ENCODE results near the gene COMMD10. TPM values are rescaled to one million over a fixed set of nuclear protein-coding genes. Genes with fewer than 3 reads are reported as not detected.
A peak's percentile ranks its signal among the peaks of the same experiment; 100 is the strongest.
"Not testable (repeated sequence)": the region's sequence is repeated elsewhere in the genome, so short reads cannot be mapped to it uniquely, and the experiment has no call there.

The COMMD10 gene
- total and polyA plus RNA-seq, 8 donors = 12.8 to 21.8 (median 14.6) TPM

DNA sequence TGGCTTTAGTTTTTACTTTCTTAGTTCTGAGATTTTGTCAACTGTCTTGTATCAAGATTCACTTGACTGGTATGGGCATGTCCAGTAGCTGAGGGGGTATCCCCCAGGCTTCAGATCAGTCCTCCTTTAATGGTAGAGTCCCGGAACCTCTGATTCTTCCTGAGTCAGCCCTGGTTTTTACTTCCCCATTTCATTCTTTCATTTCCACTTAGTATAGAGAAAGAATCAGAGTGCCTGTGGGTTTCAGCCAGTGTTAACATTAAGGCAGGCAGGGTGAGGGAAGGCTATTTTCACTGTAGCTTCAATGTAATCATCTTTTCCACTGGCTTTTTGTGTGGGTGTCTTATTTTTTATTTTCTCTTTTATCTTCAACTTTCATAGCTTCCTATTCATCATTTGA lies 8.3 kb upstream of the COMMD10 start:
- WGBS, 2 donors = 91 to 100% methylated on average over 1 of the region's 1 CpG

GRCh38 chr5:116078199-116078598 lies 6.6 kb upstream of the COMMD10 start:
- H3K27ac ChIP-seq = no peak overlapping the region
- no peaks in the 10 kb centered on the region for H3K27me3 ChIP-seq
- WGBS, 2 donors = 88 to 92% methylated on average over 5 of the region's 5 CpGs
- no peak for FAIRE-seq
- no peaks in the 10 kb centered on the region for H3K36me3 ChIP-seq
- no peak overlapping the region for H3K4me3 ChIP-seq
- no peak for DNase-seq
- TF ChIP-seq, protein P1, sequence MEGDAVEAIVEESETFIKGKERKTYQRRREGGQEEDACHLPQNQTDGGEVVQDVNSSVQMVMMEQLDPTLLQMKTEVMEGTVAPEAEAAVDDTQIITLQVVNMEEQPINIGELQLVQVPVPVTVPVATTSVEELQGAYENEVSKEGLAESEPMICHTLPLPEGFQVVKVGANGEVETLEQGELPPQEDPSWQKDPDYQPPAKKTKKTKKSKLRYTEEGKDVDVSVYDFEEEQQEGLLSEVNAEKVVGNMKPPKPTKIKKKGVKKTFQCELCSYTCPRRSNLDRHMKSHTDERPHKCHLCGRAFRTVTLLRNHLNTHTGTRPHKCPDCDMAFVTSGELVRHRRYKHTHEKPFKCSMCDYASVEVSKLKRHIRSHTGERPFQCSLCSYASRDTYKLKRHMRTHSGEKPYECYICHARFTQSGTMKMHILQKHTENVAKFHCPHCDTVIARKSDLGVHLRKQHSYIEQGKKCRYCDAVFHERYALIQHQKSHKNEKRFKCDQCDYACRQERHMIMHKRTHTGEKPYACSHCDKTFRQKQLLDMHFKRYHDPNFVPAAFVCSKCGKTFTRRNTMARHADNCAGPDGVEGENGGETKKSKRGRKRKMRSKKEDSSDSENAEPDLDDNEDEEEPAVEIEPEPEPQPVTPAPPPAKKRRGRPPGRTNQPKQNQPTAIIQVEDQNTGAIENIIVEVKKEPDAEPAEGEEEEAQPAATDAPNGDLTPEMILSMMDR (IDR thresholded peaks at IDR 0.05) = no peak
- ATAC-seq = no peak
- no peaks in the 10 kb centered on the region for H3K9me3 ChIP-seq
- H3K4me1 ChIP-seq = peaks cover 0 to 1% (median 0%) of the 10 kb centered on the region in 3 donors
- intact Hi-C loops (cut with DNase I) = no loop called here

More for the DNA sequence above, 8.3 kb upstream of the COMMD10 start:
- DNase-seq = no peak
- Histone ChIP-seq H3K27me3 (no peaks in the 10 kb centered on the region), H3K36me3 (no peaks in the 10 kb centered on the region), H3K4me1 (no peaks in the 10 kb centered on the region), H3K27ac (no peak overlapping the region), H3K4me3 (no peak overlapping the region), H3K9me3 (no peaks in the 10 kb centered on the region)
- TF ChIP-seq, protein P1 (IDR thresholded peaks at IDR 0.05) = no peak
- FAIRE-seq = no peak
- peak in 2 of 4 donors; percentile 49 to 66 for ATAC-seq
- intact Hi-C loops (cut with DNase I) = no loop called here

- 7 to 8% methylated on average over 11 of the region's 11 CpGs for WGBS, 2 donors
- FAIRE-seq (no peak), DNase-seq (peak in 2 of 6 donors; percentile 21 to 28), ATAC-seq (peak; percentile 48 to 78 (median 62))
- no peaks in the 10 kb centered on the region for H3K27me3 ChIP-seq
- H3K36me3 ChIP-seq = no peaks in the 10 kb centered on the region
- H3K9me3 ChIP-seq = no peaks in the 10 kb centered on the region
- intact Hi-C loops (cut with DNase I) = no loop called here
- peak overlapping the region in 2 of 4 donors; percentile 84 to 87 for H3K27ac ChIP-seq
- TF ChIP-seq, protein P1 (IDR thresholded peaks at IDR 0.05) = no peak
- peak overlapping the region; percentile 38 to 93 (median 64) for H3K4me3 ChIP-seq
- H3K4me1 ChIP-seq = peaks cover 0 to 11% (median 10%) of the 10 kb centered on the region in 3 donors
These were observed 536 bp upstream of the COMMD10 start for GRCh38 chr5:116084287-116084691.

GRCh38 chr5:116086309-116086708 lies 1.5 kb downstream of the COMMD10 start:
- DNase-seq; H3K9me3 ChIP-seq; intact Hi-C loops (cut with DNase I); H3K36me3 ChIP-seq; H3K27ac ChIP-seq; H3K27me3 ChIP-seq; ATAC-seq; FAIRE-seq: not testable (repeated sequence)
- Histone ChIP-seq H3K4me3 (peak overlapping the region in 2 of 4 donors; percentile 73 to 93), H3K4me1 (peaks cover 0 to 11% (median 10%) of the 10 kb centered on the region in 3 donors)
- WGBS, 2 donors = 97 to 98% methylated on average over 11 of the region's 11 CpGs

GRCh38 chr5:116088062-116088461 lies 3.2 kb downstream of the COMMD10 start:
- DNase-seq (no peak), FAIRE-seq (no peak), ATAC-seq (no peak)
- H3K27me3 ChIP-seq = no peaks in the 10 kb centered on the region
- intact Hi-C loops (cut with DNase I) = no loop called here
- no peak overlapping the region for H3K27ac ChIP-seq
- H3K36me3 ChIP-seq = peaks cover 0 to 7% (median 5%) of the 10 kb centered on the region in 3 donors
- TF ChIP-seq, protein P1 (IDR thresholded peaks at IDR 0.05) = no peak
- H3K4me1 ChIP-seq = peaks cover 0 to 11% (median 10%) of the 10 kb centered on the region in 3 donors
- no peak overlapping the region for H3K4me3 ChIP-seq
- H3K9me3 ChIP-seq = no peaks in the 10 kb centered on the region

Data from pancreas (tissue), 10 donors.